Epithelial cell of proximal tubule (primary cell): Measurements from ENCODE around the gene SLC39A11. TPM values are rescaled to one million over a fixed set of nuclear protein-coding genes. Genes with fewer than 3 reads are reported as not detected.
"Not testable (repeated sequence)": the region's sequence is repeated elsewhere in the genome, so short reads cannot be mapped to it uniquely, and the experiment has no call there.

Experiments
- DNase-seq: peaks from one replicate; pipeline ENCODE4 v3.0.0-alpha.2; 2011; ENCODE audit warnings: low read depth
- H3K4me3 ChIP-seq: 2 replicates; pipeline ENCODE4 v1.5.1; 2011; ENCODE audit warnings: low read depth, mild to moderate bottlenecking, low read length
- CTCF ChIP-seq: conservative IDR thresholded peaks from 2 replicates; pipeline ENCODE4 v1.5.1; 2012; ENCODE audit warnings: low read depth, mild to moderate bottlenecking, low read length
- total RNA-seq: library from RNA; depleted of rRNA; stranded (reverse); fragments of >200 nt; gene quantifications from 2 replicates; pipeline ENCODE4 v1.2.3, GENCODE V29; 2015

SLC39A11 gene
- total RNA-seq, 1 donor from 2014 or later: 12.6 TPM

- no peak overlapping the region for H3K4me3 ChIP-seq
- no peak for TF ChIP-seq CTCF
- DNase-seq: no peak
Measured at GRCh38 chr17:73066148-73066884, 26.2 kb downstream of the SLC39A11 start.

GRCh38 chr17:73065376-73065775 is 27.1 kb downstream of the SLC39A11 start:
- no peak for TF ChIP-seq CTCF
- no peak for DNase-seq
- no peak overlapping the region for H3K4me3 ChIP-seq

- no peak overlapping the region for H3K4me3 ChIP-seq
- no peak for TF ChIP-seq CTCF
- no peak for DNase-seq
Measured at GRCh38 chr17:73064084-73064938, 28.2 kb downstream of the SLC39A11 start.

GRCh38 chr17:73062726-73063125 is 29.8 kb downstream of the SLC39A11 start:
- TF ChIP-seq CTCF: no peak
- DNase-seq: no peak
- no peak overlapping the region for H3K4me3 ChIP-seq

- TF ChIP-seq CTCF: no peak
- H3K4me3 ChIP-seq: no peak overlapping the region
- no peak for DNase-seq
Measured at GRCh38 chr17:73061161-73061560, 31.3 kb downstream of the SLC39A11 start.

GRCh38 chr17:73060721-73061120 is 31.8 kb downstream of the SLC39A11 start:
- H3K4me3 ChIP-seq: no peak overlapping the region
- no peak for TF ChIP-seq CTCF
- DNase-seq: no peak

- not testable (repeated sequence) for H3K4me3 ChIP-seq, DNase-seq
Measured at GRCh38 chr17:73059713-73060112, 32.8 kb downstream of the SLC39A11 start.
